Measurements from ENCODE around the gene REEP1.

DNA sequence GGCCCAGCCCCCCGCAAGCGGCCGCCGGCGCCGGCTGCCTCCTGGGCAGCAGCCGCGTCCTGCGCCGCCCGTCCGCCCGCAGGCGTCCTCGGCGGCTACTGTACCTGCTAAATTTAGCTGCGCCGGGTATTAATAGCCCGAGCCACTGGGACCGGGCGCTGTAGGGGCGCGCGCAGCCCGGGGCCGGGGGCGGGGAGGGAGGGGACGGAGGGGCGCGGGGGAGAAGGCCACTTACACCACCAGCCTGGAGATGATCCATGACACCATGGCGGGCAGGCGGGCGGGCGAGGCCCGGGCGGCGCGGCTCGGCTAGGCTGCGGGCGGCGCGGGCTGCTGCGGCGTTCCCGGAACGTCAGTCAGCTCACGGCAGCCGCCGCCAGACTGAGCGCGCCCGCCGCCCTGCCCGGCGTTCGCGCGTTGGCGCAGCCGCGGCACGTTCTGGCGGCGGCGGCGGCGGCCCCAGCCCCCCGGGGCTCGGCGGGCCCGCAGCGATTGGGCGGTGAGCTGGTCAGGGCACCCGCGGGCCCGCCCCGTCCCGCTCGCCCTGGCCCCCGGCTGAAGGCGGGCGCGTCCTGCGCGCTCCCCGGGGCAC, at the start of gene REEP1:
- TF ChIP-seq, protein P1, sequence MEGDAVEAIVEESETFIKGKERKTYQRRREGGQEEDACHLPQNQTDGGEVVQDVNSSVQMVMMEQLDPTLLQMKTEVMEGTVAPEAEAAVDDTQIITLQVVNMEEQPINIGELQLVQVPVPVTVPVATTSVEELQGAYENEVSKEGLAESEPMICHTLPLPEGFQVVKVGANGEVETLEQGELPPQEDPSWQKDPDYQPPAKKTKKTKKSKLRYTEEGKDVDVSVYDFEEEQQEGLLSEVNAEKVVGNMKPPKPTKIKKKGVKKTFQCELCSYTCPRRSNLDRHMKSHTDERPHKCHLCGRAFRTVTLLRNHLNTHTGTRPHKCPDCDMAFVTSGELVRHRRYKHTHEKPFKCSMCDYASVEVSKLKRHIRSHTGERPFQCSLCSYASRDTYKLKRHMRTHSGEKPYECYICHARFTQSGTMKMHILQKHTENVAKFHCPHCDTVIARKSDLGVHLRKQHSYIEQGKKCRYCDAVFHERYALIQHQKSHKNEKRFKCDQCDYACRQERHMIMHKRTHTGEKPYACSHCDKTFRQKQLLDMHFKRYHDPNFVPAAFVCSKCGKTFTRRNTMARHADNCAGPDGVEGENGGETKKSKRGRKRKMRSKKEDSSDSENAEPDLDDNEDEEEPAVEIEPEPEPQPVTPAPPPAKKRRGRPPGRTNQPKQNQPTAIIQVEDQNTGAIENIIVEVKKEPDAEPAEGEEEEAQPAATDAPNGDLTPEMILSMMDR (IDR thresholded peaks at IDR 0.05; ENCODE audit: poor library complexity), result no peak
- TF ChIP-seq EZH2 (IDR thresholded peaks at IDR 0.05; ENCODE audit: borderline replicate concordance), result no peak

Measured in hepatocyte (in vitro differentiated cells).